ENCODE measurements around the gene BAIAP2L1. TPM values are rescaled to one million over a fixed set of nuclear protein-coding genes. Genes with fewer than 3 reads are reported as not detected.

Gene BAIAP2L1
- total and polyA plus RNA-seq, 2 of the 8 experiments (the other 6 are each of a cell fraction or from before 2014, with no cell fraction given) = 19.2 to 42.9 TPM

DNA sequence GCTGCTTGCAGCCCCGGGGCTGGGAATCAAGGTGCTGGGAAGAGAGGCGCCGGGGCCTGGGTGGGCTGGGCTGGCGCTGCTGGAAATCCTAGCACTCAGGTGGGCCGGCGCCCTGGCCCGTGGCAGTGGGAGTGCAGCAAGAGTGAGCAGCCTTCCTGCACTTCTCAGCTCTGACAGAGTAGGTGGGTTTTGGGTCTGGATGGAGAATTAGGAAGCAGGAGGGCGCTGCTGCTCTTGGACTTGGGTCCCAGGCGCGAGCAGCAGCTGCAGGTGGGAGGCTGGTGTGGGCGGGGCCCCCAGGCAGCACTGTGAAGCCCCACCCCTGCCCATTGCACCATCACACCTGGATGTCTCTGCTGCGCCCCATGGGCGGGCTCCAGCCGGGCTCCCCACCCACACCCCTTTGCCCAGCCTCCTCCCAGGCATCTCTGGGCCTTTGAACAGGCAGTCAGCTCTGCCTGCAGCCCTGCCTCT, 113.4 kb downstream of the BAIAP2L1 start (continued):
- TF ChIP-seq, protein P1, sequence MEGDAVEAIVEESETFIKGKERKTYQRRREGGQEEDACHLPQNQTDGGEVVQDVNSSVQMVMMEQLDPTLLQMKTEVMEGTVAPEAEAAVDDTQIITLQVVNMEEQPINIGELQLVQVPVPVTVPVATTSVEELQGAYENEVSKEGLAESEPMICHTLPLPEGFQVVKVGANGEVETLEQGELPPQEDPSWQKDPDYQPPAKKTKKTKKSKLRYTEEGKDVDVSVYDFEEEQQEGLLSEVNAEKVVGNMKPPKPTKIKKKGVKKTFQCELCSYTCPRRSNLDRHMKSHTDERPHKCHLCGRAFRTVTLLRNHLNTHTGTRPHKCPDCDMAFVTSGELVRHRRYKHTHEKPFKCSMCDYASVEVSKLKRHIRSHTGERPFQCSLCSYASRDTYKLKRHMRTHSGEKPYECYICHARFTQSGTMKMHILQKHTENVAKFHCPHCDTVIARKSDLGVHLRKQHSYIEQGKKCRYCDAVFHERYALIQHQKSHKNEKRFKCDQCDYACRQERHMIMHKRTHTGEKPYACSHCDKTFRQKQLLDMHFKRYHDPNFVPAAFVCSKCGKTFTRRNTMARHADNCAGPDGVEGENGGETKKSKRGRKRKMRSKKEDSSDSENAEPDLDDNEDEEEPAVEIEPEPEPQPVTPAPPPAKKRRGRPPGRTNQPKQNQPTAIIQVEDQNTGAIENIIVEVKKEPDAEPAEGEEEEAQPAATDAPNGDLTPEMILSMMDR (IDR thresholded peaks at IDR 0.05; ENCODE audit: control extremely low read depth in 1 of 3, insufficient read depth in 1 of 3, low read depth in 1 of 3, low read length in 3 of 3) = peak in 1 of 3 experiments; percentile 15; a peak in 1 of 4 replicates
- 0 out of 2 replicates have a peak, but pooled peaks have one; percentile 42 for TF ChIP-seq SP4 (IDR thresholded peaks at IDR 0.05; ENCODE audit: low read length)
- peak; percentile 18 to 38; a peak in 3 of 4 replicates for TF ChIP-seq RAD21 (IDR thresholded peaks at IDR 0.05 in 1 of 2, conservative IDR thresholded peaks at IDR 0.05 in 1 of 2; ENCODE audit: low read depth in 2 of 2, low read length in 2 of 2)
- no peak for TF ChIP-seq ASH2L (IDR thresholded peaks at IDR 0.05; ENCODE audit: low read length)
- TF ChIP-seq BCL11A (IDR thresholded peaks at IDR 0.05; ENCODE audit: low read depth in 2 of 2, low read length in 2 of 2) = no peak
- TF ChIP-seq, protein P2, sequence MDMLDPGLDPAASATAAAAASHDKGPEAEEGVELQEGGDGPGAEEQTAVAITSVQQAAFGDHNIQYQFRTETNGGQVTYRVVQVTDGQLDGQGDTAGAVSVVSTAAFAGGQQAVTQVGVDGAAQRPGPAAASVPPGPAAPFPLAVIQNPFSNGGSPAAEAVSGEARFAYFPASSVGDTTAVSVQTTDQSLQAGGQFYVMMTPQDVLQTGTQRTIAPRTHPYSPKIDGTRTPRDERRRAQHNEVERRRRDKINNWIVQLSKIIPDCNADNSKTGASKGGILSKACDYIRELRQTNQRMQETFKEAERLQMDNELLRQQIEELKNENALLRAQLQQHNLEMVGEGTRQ (IDR thresholded peaks at IDR 0.05; ENCODE audit: low read length) = no peak
- TF ChIP-seq, protein P3, sequence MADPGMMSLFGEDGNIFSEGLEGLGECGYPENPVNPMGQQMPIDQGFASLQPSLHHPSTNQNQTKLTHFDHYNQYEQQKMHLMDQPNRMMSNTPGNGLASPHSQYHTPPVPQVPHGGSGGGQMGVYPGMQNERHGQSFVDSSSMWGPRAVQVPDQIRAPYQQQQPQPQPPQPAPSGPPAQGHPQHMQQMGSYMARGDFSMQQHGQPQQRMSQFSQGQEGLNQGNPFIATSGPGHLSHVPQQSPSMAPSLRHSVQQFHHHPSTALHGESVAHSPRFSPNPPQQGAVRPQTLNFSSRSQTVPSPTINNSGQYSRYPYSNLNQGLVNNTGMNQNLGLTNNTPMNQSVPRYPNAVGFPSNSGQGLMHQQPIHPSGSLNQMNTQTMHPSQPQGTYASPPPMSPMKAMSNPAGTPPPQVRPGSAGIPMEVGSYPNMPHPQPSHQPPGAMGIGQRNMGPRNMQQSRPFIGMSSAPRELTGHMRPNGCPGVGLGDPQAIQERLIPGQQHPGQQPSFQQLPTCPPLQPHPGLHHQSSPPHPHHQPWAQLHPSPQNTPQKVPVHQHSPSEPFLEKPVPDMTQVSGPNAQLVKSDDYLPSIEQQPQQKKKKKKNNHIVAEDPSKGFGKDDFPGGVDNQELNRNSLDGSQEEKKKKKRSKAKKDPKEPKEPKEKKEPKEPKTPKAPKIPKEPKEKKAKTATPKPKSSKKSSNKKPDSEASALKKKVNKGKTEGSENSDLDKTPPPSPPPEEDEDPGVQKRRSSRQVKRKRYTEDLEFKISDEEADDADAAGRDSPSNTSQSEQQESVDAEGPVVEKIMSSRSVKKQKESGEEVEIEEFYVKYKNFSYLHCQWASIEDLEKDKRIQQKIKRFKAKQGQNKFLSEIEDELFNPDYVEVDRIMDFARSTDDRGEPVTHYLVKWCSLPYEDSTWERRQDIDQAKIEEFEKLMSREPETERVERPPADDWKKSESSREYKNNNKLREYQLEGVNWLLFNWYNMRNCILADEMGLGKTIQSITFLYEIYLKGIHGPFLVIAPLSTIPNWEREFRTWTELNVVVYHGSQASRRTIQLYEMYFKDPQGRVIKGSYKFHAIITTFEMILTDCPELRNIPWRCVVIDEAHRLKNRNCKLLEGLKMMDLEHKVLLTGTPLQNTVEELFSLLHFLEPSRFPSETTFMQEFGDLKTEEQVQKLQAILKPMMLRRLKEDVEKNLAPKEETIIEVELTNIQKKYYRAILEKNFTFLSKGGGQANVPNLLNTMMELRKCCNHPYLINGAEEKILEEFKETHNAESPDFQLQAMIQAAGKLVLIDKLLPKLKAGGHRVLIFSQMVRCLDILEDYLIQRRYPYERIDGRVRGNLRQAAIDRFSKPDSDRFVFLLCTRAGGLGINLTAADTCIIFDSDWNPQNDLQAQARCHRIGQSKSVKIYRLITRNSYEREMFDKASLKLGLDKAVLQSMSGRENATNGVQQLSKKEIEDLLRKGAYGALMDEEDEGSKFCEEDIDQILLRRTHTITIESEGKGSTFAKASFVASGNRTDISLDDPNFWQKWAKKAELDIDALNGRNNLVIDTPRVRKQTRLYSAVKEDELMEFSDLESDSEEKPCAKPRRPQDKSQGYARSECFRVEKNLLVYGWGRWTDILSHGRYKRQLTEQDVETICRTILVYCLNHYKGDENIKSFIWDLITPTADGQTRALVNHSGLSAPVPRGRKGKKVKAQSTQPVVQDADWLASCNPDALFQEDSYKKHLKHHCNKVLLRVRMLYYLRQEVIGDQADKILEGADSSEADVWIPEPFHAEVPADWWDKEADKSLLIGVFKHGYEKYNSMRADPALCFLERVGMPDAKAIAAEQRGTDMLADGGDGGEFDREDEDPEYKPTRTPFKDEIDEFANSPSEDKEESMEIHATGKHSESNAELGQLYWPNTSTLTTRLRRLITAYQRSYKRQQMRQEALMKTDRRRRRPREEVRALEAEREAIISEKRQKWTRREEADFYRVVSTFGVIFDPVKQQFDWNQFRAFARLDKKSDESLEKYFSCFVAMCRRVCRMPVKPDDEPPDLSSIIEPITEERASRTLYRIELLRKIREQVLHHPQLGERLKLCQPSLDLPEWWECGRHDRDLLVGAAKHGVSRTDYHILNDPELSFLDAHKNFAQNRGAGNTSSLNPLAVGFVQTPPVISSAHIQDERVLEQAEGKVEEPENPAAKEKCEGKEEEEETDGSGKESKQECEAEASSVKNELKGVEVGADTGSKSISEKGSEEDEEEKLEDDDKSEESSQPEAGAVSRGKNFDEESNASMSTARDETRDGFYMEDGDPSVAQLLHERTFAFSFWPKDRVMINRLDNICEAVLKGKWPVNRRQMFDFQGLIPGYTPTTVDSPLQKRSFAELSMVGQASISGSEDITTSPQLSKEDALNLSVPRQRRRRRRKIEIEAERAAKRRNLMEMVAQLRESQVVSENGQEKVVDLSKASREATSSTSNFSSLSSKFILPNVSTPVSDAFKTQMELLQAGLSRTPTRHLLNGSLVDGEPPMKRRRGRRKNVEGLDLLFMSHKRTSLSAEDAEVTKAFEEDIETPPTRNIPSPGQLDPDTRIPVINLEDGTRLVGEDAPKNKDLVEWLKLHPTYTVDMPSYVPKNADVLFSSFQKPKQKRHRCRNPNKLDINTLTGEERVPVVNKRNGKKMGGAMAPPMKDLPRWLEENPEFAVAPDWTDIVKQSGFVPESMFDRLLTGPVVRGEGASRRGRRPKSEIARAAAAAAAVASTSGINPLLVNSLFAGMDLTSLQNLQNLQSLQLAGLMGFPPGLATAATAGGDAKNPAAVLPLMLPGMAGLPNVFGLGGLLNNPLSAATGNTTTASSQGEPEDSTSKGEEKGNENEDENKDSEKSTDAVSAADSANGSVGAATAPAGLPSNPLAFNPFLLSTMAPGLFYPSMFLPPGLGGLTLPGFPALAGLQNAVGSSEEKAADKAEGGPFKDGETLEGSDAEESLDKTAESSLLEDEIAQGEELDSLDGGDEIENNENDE (IDR thresholded peaks at IDR 0.05; ENCODE audit: insufficient replicate concordance, low read length) = no peak
